ENCODE results near the gene DCUN1D2.

DNA sequence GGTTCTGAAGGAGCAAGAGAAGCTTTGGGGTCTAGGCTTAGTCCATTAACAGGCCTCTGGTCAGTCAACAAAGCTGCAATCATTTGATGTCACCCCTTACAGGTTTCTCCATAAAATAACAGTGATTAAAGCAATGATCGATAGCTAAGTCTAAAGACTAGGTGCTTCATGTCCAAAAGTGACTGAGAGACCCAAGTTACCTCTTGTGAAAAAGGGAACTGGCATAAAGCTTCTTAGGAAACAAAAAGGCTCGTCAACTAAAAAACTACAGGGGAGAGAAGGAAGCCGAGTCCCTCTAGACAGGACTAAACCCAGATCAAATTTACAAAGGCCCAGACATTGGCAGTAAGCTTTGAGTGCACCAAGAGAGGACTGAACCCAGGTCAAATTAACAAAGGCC lies 2.2 kb downstream of the DCUN1D2 start:
- no peak for TF ChIP-seq POLR2A (IDR thresholded peaks at IDR 0.05)
- TF ChIP-seq, protein P1, sequence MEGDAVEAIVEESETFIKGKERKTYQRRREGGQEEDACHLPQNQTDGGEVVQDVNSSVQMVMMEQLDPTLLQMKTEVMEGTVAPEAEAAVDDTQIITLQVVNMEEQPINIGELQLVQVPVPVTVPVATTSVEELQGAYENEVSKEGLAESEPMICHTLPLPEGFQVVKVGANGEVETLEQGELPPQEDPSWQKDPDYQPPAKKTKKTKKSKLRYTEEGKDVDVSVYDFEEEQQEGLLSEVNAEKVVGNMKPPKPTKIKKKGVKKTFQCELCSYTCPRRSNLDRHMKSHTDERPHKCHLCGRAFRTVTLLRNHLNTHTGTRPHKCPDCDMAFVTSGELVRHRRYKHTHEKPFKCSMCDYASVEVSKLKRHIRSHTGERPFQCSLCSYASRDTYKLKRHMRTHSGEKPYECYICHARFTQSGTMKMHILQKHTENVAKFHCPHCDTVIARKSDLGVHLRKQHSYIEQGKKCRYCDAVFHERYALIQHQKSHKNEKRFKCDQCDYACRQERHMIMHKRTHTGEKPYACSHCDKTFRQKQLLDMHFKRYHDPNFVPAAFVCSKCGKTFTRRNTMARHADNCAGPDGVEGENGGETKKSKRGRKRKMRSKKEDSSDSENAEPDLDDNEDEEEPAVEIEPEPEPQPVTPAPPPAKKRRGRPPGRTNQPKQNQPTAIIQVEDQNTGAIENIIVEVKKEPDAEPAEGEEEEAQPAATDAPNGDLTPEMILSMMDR (IDR thresholded peaks at IDR 0.05) = no peak
- no peak for TF ChIP-seq POLR2AphosphoS5 (IDR thresholded peaks at IDR 0.05)
